GM13977 (cell line): ENCODE results near the gene GSG1L.

ENCODE experiments used
- DNase-seq: peaks from one replicate; pipeline ENCODE4 v3.0.0; 2012; ENCODE audit warnings: low spot score
- CTCF ChIP-seq: IDR thresholded peaks from 2 replicates; pipeline ENCODE4 v1.5.1; 2012; ENCODE audit warnings: mild to moderate bottlenecking, control low read depth; ENCODE audit not compliant: insufficient read depth; ENCODE audit errors: extremely low read depth, missing control alignments
- in situ Hi-C: fragments of 300-500 bp; cut with MboI; formaldehyde crosslinking; loops from one replicate; pipeline ENCODE4 v1.12.0; 2022; ENCODE audit warnings: low sequenced_read_pairs, low pct_unique_long_range_greater_than_20kb, mixed read lengths, inconsistent platforms; ENCODE audit not compliant: unreplicated experiment

The GSG1L gene

GRCh38 chr16:27739606-27740357, 323.7 kb downstream of the GSG1L start:
- in situ Hi-C loops = no loop called here
- TF ChIP-seq CTCF = no peak
- DNase-seq = no peak

GRCh38 chr16:27738596-27738995, 324.9 kb downstream of the GSG1L start:
- no peak for DNase-seq
- TF ChIP-seq CTCF = no peak
- in situ Hi-C loops = no loop called here
